ENCODE results near the gene CAND2. TPM values are rescaled to one million over a fixed set of nuclear protein-coding genes. Genes with fewer than 3 reads are reported as not detected.

Gene CAND2
- polyA plus RNA-seq, 3 donors = not detected

- Histone ChIP-seq H3K4me2 (replicated peaks; ENCODE audit: extremely low read depth, low read length, poor library complexity, severe bottlenecking) (no peak overlapping the region), H4K20me1 (ENCODE audit: insufficient read depth, low read length) (no peaks in the 10 kb centered on the region), H3K4me3 (replicated peaks in 1 of 3; ENCODE audit: low read depth in 2 of 3, low read length in 3 of 3) (no peak overlapping the region), H3K9me3 (replicated peaks in 1 of 2; ENCODE audit: control insufficient read depth in 1 of 2, insufficient read depth in 1 of 2, low read length in 2 of 2) (no peaks in the 10 kb centered on the region), H3K27ac (ENCODE audit: low read depth in 1 of 2, low read length in 2 of 2) (no peak overlapping the region), H3K9ac (ENCODE audit: insufficient read depth, low read length, poor library complexity, severe bottlenecking) (no peak overlapping the region), H3K4me1 (ENCODE audit: control insufficient read depth in 1 of 2, insufficient read depth in 2 of 2, low read length in 2 of 2) (no peaks in the 10 kb centered on the region), H2AFZ (ENCODE audit: insufficient read depth, low read depth, low read length, poor library complexity, severe bottlenecking) (no peak overlapping the region), H3K36me3 (replicated peaks in 1 of 2; ENCODE audit: control insufficient read depth in 1 of 2, insufficient read depth in 2 of 2, low read length in 2 of 2) (no peaks in the 10 kb centered on the region), H3K27me3 (ENCODE audit: control insufficient read depth in 2 of 2, insufficient read depth in 2 of 2, low read length in 2 of 2) (no peaks in the 10 kb centered on the region), H3K79me2 (ENCODE audit: insufficient read depth, low read length) (no peaks in the 10 kb centered on the region)
- TF ChIP-seq CTCF (IDR thresholded peaks at IDR 0.05) = no peak
- Mint-ChIP-seq H3K9me3 (peaks cover 0 to 2% (median 0%) of the 10 kb centered on the region in 7 donors), H3K4me3 (no peak overlapping the region), H3K27ac (no peak overlapping the region), H3K27me3 (ENCODE audit: low read depth in 3 of 3) (peaks cover 6 to 10% (median 7%) of the 10 kb centered on the region in 3 donors), H3K36me3 (no peaks in the 10 kb centered on the region), H3K4me1 (no peaks in the 10 kb centered on the region)
- intact Hi-C loops (cut with micrococcal nuclease) = no loop called here
- no peak for DNase-seq
- WGBS (ENCODE audit: insufficient coverage) = 94% methylated on average over 33 of the region's 34 CpGs
These were observed 20.3 kb downstream of the CAND2 start for GRCh38 chr3:12816521-12817342.

GRCh38 chr3:12817343-12817710 is 20.8 kb downstream of the CAND2 start:
- Histone ChIP-seq H2AFZ (ENCODE audit: insufficient read depth, low read depth, low read length, poor library complexity, severe bottlenecking) (no peak overlapping the region), H3K79me2 (ENCODE audit: insufficient read depth, low read length) (no peaks in the 10 kb centered on the region), H3K27me3 (ENCODE audit: control insufficient read depth in 2 of 2, insufficient read depth in 2 of 2, low read length in 2 of 2) (no peaks in the 10 kb centered on the region), H3K4me2 (replicated peaks; ENCODE audit: extremely low read depth, low read length, poor library complexity, severe bottlenecking) (no peak overlapping the region), H3K4me3 (replicated peaks in 1 of 3; ENCODE audit: low read depth in 2 of 3, low read length in 3 of 3) (no peak overlapping the region), H4K20me1 (ENCODE audit: insufficient read depth, low read length) (no peaks in the 10 kb centered on the region), H3K4me1 (ENCODE audit: control insufficient read depth in 1 of 2, insufficient read depth in 2 of 2, low read length in 2 of 2) (no peaks in the 10 kb centered on the region), H3K36me3 (replicated peaks in 1 of 2; ENCODE audit: control insufficient read depth in 1 of 2, insufficient read depth in 2 of 2, low read length in 2 of 2) (no peaks in the 10 kb centered on the region), H3K9ac (ENCODE audit: insufficient read depth, low read length, poor library complexity, severe bottlenecking) (no peak overlapping the region), H3K9me3 (replicated peaks in 1 of 2; ENCODE audit: control insufficient read depth in 1 of 2, insufficient read depth in 1 of 2, low read length in 2 of 2) (no peaks in the 10 kb centered on the region), H3K27ac (ENCODE audit: low read depth in 1 of 2, low read length in 2 of 2) (no peak overlapping the region)
- no peak overlapping the region for H3K4me3 Mint-ChIP-seq
- peaks cover 0 to 2% (median 0%) of the 10 kb centered on the region in 7 donors for H3K9me3 Mint-ChIP-seq
- H3K27ac Mint-ChIP-seq = no peak overlapping the region
- TF ChIP-seq CTCF (IDR thresholded peaks at IDR 0.05) = no peak
- no peaks in the 10 kb centered on the region for H3K4me1 Mint-ChIP-seq
- 18% methylated on average over 16 of the region's 16 CpGs for whole genome bisulfite sequencing (ENCODE audit: insufficient coverage)
- intact Hi-C loops (cut with micrococcal nuclease) = no loop called here
- peaks cover 6 to 10% (median 7%) of the 10 kb centered on the region in 3 donors for H3K27me3 Mint-ChIP-seq (ENCODE audit: low read depth in 3 of 3)
- no peak for DNase-seq
- no peaks in the 10 kb centered on the region for H3K36me3 Mint-ChIP-seq
